Subcutaneous adipose tissue (tissue), 4 donors: Measurements from ENCODE around the gene SNTG2. TPM values are rescaled to one million over a fixed set of nuclear protein-coding genes. Genes with fewer than 3 reads are reported as not detected.

ENCODE experiments used
- CTCF ChIP-seq: fragments of 450-650 bp; IDR thresholded peaks from one replicate; pipeline ENCODE4 v1.5.1; 2016; ENCODE audit warnings: low read depth, mild to moderate bottlenecking, control low read depth, antibody characterized with exemption, moderate library complexity
- total RNA-seq, 4 donors: library from RNA; depleted of rRNA; stranded (reverse); fragments of >200 nt; gene quantifications; one replicate each; pipeline ENCODE4 v1.1.0, GENCODE V29; 2016

Gene SNTG2
- total RNA-seq, 4 donors from 2014 or later: 4.2 to 17.4 (median 11.3) TPM

- TF ChIP-seq CTCF: no peak
These were observed 127.7 kb downstream of the SNTG2 start for GRCh38 chr2:1078326-1078725.

- no peak for TF ChIP-seq CTCF
These were observed 129.5 kb downstream of the SNTG2 start for GRCh38 chr2:1079873-1080799.

- TF ChIP-seq CTCF: no peak
These were observed 131.0 kb downstream of the SNTG2 start for GRCh38 chr2:1081451-1082225.

- TF ChIP-seq CTCF: no peak
These were observed 132.0 kb downstream of the SNTG2 start for GRCh38 chr2:1082456-1083205.

GRCh38 chr2:1088192-1088860 is 137.7 kb downstream of the SNTG2 start:
- no peak for TF ChIP-seq CTCF

GRCh38 chr2:1088940-1089339 is 138.3 kb downstream of the SNTG2 start:
- TF ChIP-seq CTCF: no peak
